ENCODE data around the gene UMAD1.

UMAD1 gene

DNA sequence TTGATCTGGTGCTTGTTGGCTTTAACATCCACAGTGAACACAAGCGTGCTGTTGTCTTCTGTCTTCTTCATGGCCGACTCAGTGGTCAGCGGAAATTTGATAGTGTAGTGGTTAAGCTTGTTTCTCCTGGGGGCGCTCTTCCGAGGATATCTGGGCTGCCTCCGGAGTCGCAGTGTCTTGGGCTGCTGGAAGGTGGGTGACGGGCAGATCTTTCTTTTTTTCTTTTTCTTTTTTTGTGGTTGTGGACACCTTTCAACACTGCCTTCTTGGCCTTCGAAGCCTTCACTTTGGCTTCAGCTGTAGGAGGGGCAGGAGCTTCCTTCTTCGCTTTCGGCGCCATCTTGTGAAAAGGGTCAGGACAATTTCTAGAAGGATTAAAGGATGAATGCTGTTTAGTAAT lies 101.7 kb downstream of the UMAD1 start:
- H3K4me1 ChIP-seq (ENCODE audit: insufficient read depth, poor library complexity, severe bottlenecking) = no peaks in the 10 kb centered on the region
- ATAC-seq (ENCODE audit: low read depth) (no peak), DNase-seq (ENCODE audit: low spot score) (no peak)
- no peak overlapping the region for H3K27ac ChIP-seq (ENCODE audit: poor library complexity, severe bottlenecking)
- H3K9me3 ChIP-seq (ENCODE audit: severe bottlenecking) = no peaks in the 10 kb centered on the region
- H3K36me3 ChIP-seq (ENCODE audit: low read depth) = no peaks in the 10 kb centered on the region
- no peaks in the 10 kb centered on the region for H3K27me3 ChIP-seq (ENCODE audit: insufficient read depth, poor library complexity, severe bottlenecking)
- no peak overlapping the region for H3K4me3 ChIP-seq (ENCODE audit: severe bottlenecking)
- TF ChIP-seq, protein P1, sequence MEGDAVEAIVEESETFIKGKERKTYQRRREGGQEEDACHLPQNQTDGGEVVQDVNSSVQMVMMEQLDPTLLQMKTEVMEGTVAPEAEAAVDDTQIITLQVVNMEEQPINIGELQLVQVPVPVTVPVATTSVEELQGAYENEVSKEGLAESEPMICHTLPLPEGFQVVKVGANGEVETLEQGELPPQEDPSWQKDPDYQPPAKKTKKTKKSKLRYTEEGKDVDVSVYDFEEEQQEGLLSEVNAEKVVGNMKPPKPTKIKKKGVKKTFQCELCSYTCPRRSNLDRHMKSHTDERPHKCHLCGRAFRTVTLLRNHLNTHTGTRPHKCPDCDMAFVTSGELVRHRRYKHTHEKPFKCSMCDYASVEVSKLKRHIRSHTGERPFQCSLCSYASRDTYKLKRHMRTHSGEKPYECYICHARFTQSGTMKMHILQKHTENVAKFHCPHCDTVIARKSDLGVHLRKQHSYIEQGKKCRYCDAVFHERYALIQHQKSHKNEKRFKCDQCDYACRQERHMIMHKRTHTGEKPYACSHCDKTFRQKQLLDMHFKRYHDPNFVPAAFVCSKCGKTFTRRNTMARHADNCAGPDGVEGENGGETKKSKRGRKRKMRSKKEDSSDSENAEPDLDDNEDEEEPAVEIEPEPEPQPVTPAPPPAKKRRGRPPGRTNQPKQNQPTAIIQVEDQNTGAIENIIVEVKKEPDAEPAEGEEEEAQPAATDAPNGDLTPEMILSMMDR (IDR thresholded peaks at IDR 0.05; ENCODE audit: poor library complexity, severe bottlenecking) = peak; percentile 11

DNA sequence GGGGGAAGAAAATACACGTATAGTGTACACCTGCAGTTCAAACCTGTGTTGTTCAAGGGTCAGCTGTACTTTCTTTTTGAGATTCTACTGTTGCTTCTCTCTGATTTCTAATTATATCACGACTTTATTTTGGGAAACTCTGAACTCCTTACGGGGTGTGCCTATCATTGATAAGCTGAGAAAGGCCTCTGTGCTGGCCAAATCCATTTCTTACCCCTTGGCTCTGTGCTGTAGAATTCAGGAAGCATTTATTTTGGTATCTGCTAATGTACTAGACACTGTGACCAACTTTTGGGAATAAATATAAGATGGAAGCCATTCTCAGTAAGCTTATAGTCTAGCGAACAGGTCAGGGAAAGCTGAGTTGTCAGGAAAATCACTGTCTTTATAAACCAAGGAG lies 104.7 kb downstream of the UMAD1 start:
- DNase-seq (ENCODE audit: low spot score) (no peak), ATAC-seq (ENCODE audit: low read depth) (no peak)
- Histone ChIP-seq H3K9me3 (ENCODE audit: severe bottlenecking) (no peaks in the 10 kb centered on the region), H3K27me3 (ENCODE audit: insufficient read depth, poor library complexity, severe bottlenecking) (no peaks in the 10 kb centered on the region), H3K27ac (ENCODE audit: poor library complexity, severe bottlenecking) (no peak overlapping the region), H3K36me3 (ENCODE audit: low read depth) (no peaks in the 10 kb centered on the region), H3K4me3 (ENCODE audit: severe bottlenecking) (no peak overlapping the region), H3K4me1 (ENCODE audit: insufficient read depth, poor library complexity, severe bottlenecking) (no peaks in the 10 kb centered on the region)
- TF ChIP-seq, protein P1 (IDR thresholded peaks at IDR 0.05; ENCODE audit: poor library complexity, severe bottlenecking) = no peak

DNA sequence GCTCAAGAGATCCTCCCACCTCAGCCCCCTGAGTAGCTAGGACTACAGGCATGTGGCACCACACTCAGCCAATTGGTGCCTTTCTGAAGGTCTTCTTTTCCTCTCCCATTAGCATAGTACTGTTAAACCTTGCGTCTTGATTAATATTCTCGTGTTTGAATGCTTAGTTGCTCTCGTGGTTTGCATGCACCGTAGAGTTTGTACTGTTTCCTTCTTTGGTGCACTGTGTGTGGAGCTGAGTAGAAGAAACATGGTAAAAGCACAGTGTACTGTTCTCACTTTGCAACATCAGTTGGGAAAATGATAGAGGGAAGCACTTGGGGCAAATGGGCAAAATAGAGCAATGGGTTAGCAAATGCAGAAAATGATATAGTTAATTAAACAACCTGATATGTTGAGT lies 105.4 kb downstream of the UMAD1 start:
- no peak for ATAC-seq (ENCODE audit: low read depth)

DNA sequence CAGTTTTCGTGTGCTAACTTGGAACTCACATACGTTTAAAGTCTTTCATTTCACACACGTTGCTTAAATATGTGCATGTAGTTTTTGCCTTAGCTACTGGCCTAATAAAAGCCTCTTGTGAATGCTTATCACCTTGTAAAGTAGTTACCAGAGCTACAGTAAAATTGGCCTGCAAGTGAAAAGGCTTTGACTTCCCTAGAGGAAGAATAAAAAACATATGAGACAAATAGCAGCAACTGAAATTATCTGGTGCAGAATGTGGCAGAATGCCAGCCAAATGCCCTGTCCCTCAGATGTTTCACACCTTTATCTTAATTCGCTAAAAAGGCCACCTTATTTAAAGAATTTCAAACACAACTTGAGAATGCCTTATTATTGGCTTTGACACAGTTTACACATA lies 105.9 kb downstream of the UMAD1 start:
- H3K27me3 ChIP-seq (ENCODE audit: insufficient read depth, poor library complexity, severe bottlenecking) = no peaks in the 10 kb centered on the region
- no peaks in the 10 kb centered on the region for H3K4me1 ChIP-seq (ENCODE audit: insufficient read depth, poor library complexity, severe bottlenecking)
- H3K36me3 ChIP-seq (ENCODE audit: low read depth) = no peaks in the 10 kb centered on the region
- H3K4me3 ChIP-seq (ENCODE audit: severe bottlenecking) = no peak overlapping the region
- H3K9me3 ChIP-seq (ENCODE audit: severe bottlenecking) = no peaks in the 10 kb centered on the region
- ATAC-seq (ENCODE audit: low read depth) = no peak
- TF ChIP-seq, protein P1 (IDR thresholded peaks at IDR 0.05; ENCODE audit: poor library complexity, severe bottlenecking) = no peak
- H3K27ac ChIP-seq (ENCODE audit: poor library complexity, severe bottlenecking) = no peak overlapping the region
- DNase-seq (ENCODE audit: low spot score) = no peak

More for the DNA sequence above, 105.4 kb downstream of the UMAD1 start:
- H3K27me3 ChIP-seq (ENCODE audit: insufficient read depth, poor library complexity, severe bottlenecking) = no peaks in the 10 kb centered on the region
- no peak overlapping the region for H3K27ac ChIP-seq (ENCODE audit: poor library complexity, severe bottlenecking)
- H3K36me3 ChIP-seq (ENCODE audit: low read depth) = no peaks in the 10 kb centered on the region
- H3K4me1 ChIP-seq (ENCODE audit: insufficient read depth, poor library complexity, severe bottlenecking) = no peaks in the 10 kb centered on the region
- DNase-seq (ENCODE audit: low spot score) = no peak
- H3K9me3 ChIP-seq (ENCODE audit: severe bottlenecking) = no peaks in the 10 kb centered on the region
- TF ChIP-seq, protein P1 (IDR thresholded peaks at IDR 0.05; ENCODE audit: poor library complexity, severe bottlenecking) = no peak
- no peak overlapping the region for H3K4me3 ChIP-seq (ENCODE audit: severe bottlenecking)

DNA sequence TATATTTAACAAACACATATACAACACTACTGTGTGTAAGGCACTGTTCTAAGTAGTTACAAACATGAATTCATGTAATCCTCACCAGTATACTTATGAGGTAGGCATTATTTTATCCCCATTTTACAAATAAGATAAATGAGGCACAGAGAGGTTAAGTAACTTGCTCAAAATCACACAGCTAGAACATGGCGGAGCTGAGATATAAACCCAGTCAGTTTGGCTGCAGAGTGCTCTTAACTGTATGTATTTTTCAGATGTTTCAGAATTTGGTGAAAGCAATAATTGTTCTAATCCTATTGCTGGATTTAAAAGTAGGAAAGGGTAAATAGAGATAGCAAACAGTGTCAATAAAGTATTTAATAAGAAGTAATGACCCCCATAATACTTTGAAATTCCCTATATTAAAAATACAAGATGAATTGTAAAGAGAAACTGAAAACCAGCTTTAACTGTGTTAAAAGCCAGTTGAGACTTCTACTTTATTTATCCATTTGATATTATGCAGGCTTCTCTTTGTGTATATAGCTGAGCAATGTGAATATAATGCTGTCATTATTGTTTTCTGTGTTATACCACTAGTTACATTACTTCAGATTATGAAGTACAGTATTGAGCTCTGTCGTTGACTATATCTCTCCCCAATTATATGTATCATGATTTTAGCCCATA lies 110.2 kb downstream of the UMAD1 start:
- ATAC-seq (ENCODE audit: low read depth) = no peak
- Histone ChIP-seq H3K27me3 (ENCODE audit: insufficient read depth, poor library complexity, severe bottlenecking) (no peaks in the 10 kb centered on the region), H3K27ac (ENCODE audit: poor library complexity, severe bottlenecking) (no peak overlapping the region), H3K4me3 (ENCODE audit: severe bottlenecking) (no peak overlapping the region), H3K36me3 (ENCODE audit: low read depth) (no peaks in the 10 kb centered on the region), H3K4me1 (ENCODE audit: insufficient read depth, poor library complexity, severe bottlenecking) (no peaks in the 10 kb centered on the region), H3K9me3 (ENCODE audit: severe bottlenecking) (no peaks in the 10 kb centered on the region)
- DNase-seq (ENCODE audit: low spot score) = no peak
- TF ChIP-seq, protein P1 (IDR thresholded peaks at IDR 0.05; ENCODE audit: poor library complexity, severe bottlenecking) = no peak
